Stimulated activated CD4-positive, alpha-beta T cell treated with anti-CD3 and anti-CD28 coated beads, TNF-alpha, amount 100 ng/mL, for 4 hours (primary cell): ENCODE data around the gene DEPDC5.

Source experiments
- DNase-seq, 3 experiments: peaks; one replicate each; pipeline ENCODE4 v3.0.0-alpha.2; 2020; ENCODE audit warnings: low read depth in 3 of 3

DEPDC5 gene

GRCh38 chr22:31925056-31925455, 171.2 kb downstream of the DEPDC5 start:
- no peak for DNase-seq

- DNase-seq: no peak
Measured at GRCh38 chr22:31926024-31926423, 172.2 kb downstream of the DEPDC5 start.

GRCh38 chr22:31926969-31927368, 173.2 kb downstream of the DEPDC5 start:
- no peak for DNase-seq

- no peak for DNase-seq
Measured at GRCh38 chr22:31927562-31927961, 173.7 kb downstream of the DEPDC5 start.

- no peak for DNase-seq
Measured at GRCh38 chr22:31929167-31929930, 175.5 kb downstream of the DEPDC5 start.

GRCh38 chr22:31932863-31933262, 179.0 kb downstream of the DEPDC5 start:
- no peak for DNase-seq

GRCh38 chr22:31933406-31933805, 179.6 kb downstream of the DEPDC5 start:
- no peak for DNase-seq

GRCh38 chr22:31933816-31934482, 180.1 kb downstream of the DEPDC5 start:
- DNase-seq: no peak

GRCh38 chr22:31935961-31936635, 182.3 kb downstream of the DEPDC5 start:
- DNase-seq: no peak

GRCh38 chr22:31937341-31937740, 183.5 kb downstream of the DEPDC5 start:
- no peak for DNase-seq

GRCh38 chr22:31938296-31938695, 184.5 kb downstream of the DEPDC5 start:
- no peak for DNase-seq

- no peak for DNase-seq
Measured at GRCh38 chr22:31940506-31940905, 186.7 kb downstream of the DEPDC5 start.

GRCh38 chr22:31942091-31942490, 188.3 kb downstream of the DEPDC5 start:
- no peak for DNase-seq

- DNase-seq: no peak
Measured at GRCh38 chr22:31943206-31943977, 189.6 kb downstream of the DEPDC5 start.

- peak; percentile 77 to 80 (median 79) for DNase-seq
Measured at GRCh38 chr22:31943978-31944699, 190.3 kb downstream of the DEPDC5 start, which contains the start of gene YWHAH. Gene YWHAH (plus strand): TSS chr22:31944535. CDS start chr22:31944734, 199 bp downstream.

- DNase-seq: peak in 2 of 3 experiments; percentile 14 to 19
Measured at GRCh38 chr22:31944700-31945442, 191.1 kb downstream of the DEPDC5 start.

- DNase-seq: no peak
Measured at GRCh38 chr22:31945443-31945855, 191.6 kb downstream of the DEPDC5 start.

GRCh38 chr22:31945971-31946680, 192.3 kb downstream of the DEPDC5 start:
- no peak for DNase-seq

GRCh38 chr22:31947296-31947695, 193.5 kb downstream of the DEPDC5 start:
- no peak for DNase-seq

GRCh38 chr22:31948002-31948401, 194.2 kb downstream of the DEPDC5 start:
- no peak for DNase-seq
